Measurements from ENCODE around the gene UBXN11.

UBXN11 gene

DNA sequence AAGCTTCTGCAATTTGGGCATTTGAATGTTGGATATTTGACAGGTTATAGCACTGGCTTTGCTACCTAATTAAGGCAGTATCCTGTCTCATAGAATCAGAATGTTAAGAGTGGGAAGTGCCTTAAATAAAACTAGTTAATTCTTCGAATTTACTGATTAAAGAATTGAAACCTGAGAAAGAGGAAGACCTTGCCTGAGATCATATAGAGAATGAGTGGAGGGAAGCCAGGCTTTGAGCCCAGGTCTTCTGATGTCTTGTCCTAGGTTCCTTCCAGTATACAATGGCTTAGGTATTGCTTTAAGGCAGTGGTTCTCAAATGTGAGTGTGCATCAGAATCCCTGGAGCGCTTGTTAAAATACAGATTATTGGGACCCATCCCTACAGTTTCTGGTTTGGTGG, 47.4 kb downstream of the UBXN11 start:
- Histone ChIP-seq H3K27ac (ENCODE audit: low read length) (no peak overlapping the region), H3K9me3 (ENCODE audit: insufficient read depth, low read length, severe bottlenecking) (no peaks in the 10 kb centered on the region), H3K79me2 (ENCODE audit: insufficient read depth, low read length) (peaks cover 26% of the 10 kb centered on the region), H3K4me2 (ENCODE audit: insufficient read depth, low read length) (no peak overlapping the region), H3K36me3 (ENCODE audit: insufficient read depth, low read length) (peaks cover 95% of the 10 kb centered on the region), H3K4me3 (ENCODE audit: low read depth in 1 of 2, low read length in 2 of 2) (no peak overlapping the region), H3K4me1 (ENCODE audit: insufficient read depth, low read length) (no peaks in the 10 kb centered on the region), H3K27me3 (ENCODE audit: insufficient read depth, low read length, poor library complexity) (no peaks in the 10 kb centered on the region), H3K9ac (ENCODE audit: low read depth, low read length) (no peak overlapping the region), H4K20me1 (ENCODE audit: insufficient read depth, low read length) (peaks cover 28% of the 10 kb centered on the region; the same call in 1 of the 2 replicates), H2AFZ (ENCODE audit: low read depth, low read length) (no peak overlapping the region)
- no peak for DNase-seq
- TF ChIP-seq, protein P1, sequence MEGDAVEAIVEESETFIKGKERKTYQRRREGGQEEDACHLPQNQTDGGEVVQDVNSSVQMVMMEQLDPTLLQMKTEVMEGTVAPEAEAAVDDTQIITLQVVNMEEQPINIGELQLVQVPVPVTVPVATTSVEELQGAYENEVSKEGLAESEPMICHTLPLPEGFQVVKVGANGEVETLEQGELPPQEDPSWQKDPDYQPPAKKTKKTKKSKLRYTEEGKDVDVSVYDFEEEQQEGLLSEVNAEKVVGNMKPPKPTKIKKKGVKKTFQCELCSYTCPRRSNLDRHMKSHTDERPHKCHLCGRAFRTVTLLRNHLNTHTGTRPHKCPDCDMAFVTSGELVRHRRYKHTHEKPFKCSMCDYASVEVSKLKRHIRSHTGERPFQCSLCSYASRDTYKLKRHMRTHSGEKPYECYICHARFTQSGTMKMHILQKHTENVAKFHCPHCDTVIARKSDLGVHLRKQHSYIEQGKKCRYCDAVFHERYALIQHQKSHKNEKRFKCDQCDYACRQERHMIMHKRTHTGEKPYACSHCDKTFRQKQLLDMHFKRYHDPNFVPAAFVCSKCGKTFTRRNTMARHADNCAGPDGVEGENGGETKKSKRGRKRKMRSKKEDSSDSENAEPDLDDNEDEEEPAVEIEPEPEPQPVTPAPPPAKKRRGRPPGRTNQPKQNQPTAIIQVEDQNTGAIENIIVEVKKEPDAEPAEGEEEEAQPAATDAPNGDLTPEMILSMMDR (IDR thresholded peaks at IDR 0.05; ENCODE audit: borderline replicate concordance, extremely low read depth, low read length, poor library complexity, severe bottlenecking): no peak
- no peak for TF ChIP-seq EZH2 (IDR thresholded peaks at IDR 0.05; ENCODE audit: borderline replicate concordance, low read depth, low read length, severe bottlenecking)
- no peak for ATAC-seq (ENCODE audit: insufficient read depth, low read depth)

DNA sequence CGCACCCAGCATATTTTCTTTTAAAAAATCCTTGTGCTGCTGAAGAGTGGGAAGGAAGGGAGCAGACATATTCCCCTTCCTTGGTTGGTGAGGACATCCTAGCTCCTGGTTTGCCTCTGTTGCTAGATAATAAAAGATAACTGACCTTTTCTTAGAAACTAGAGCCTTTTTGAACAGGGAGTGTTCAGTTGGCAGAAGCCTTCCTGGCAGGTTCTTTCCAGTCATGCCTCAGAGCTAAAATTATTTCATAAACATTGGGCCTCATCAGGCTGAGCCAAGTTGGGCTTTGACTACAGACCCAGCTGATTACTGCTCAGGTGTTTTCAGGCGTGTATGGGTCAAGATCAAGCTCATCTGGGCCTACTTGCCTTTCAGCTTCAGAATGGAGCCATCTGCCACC, 49.2 kb downstream of the UBXN11 start:
- Histone ChIP-seq H3K4me3 (ENCODE audit: low read depth in 1 of 2, low read length in 2 of 2) (no peak overlapping the region), H3K36me3 (ENCODE audit: insufficient read depth, low read length) (peaks cover 95% of the 10 kb centered on the region), H3K9ac (ENCODE audit: low read depth, low read length) (no peak overlapping the region), H3K79me2 (ENCODE audit: insufficient read depth, low read length) (peaks cover 42% of the 10 kb centered on the region), H3K4me1 (ENCODE audit: insufficient read depth, low read length) (no peaks in the 10 kb centered on the region), H3K9me3 (ENCODE audit: insufficient read depth, low read length, severe bottlenecking) (no peaks in the 10 kb centered on the region), H2AFZ (ENCODE audit: low read depth, low read length) (no peak overlapping the region), H4K20me1 (ENCODE audit: insufficient read depth, low read length) (peaks cover 29% of the 10 kb centered on the region; the same call in 1 of the 2 replicates), H3K27ac (ENCODE audit: low read length) (no peak overlapping the region), H3K27me3 (ENCODE audit: insufficient read depth, low read length, poor library complexity) (no peaks in the 10 kb centered on the region), H3K4me2 (ENCODE audit: insufficient read depth, low read length) (no peak overlapping the region)
- DNase-seq (no peak), ATAC-seq (ENCODE audit: insufficient read depth, low read depth) (no peak)
- no peak for TF ChIP-seq EZH2 (IDR thresholded peaks at IDR 0.05; ENCODE audit: borderline replicate concordance, low read depth, low read length, severe bottlenecking)
- TF ChIP-seq, protein P1 (IDR thresholded peaks at IDR 0.05; ENCODE audit: borderline replicate concordance, extremely low read depth, low read length, poor library complexity, severe bottlenecking): no peak

DNA sequence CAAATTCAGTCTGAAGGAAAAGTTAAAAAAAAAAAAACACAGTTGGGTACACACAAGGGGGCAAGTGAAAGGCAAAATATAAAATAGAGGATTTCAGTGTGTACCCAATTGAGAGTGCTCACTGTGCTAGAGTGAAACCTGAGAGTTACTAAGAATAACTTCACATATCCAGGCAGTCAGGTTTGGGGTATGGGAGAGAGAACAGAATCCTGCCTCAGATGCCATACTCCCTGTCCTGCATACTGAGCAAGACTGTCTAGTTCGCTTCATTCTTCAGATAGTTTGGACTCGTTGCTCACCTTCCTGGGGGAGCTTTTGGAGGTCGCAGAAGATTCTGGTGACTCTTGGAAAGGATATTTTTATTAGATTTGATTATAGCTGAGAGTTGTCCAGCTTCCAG, 52.0 kb downstream of the UBXN11 start:
- Histone ChIP-seq H3K4me1 (ENCODE audit: insufficient read depth, low read length) (no peaks in the 10 kb centered on the region), H4K20me1 (ENCODE audit: insufficient read depth, low read length) (peaks cover 40% of the 10 kb centered on the region), H3K79me2 (ENCODE audit: insufficient read depth, low read length) (peaks cover 62% of the 10 kb centered on the region), H3K4me3 (ENCODE audit: low read depth in 1 of 2, low read length in 2 of 2) (no peak overlapping the region), H3K27me3 (ENCODE audit: insufficient read depth, low read length, poor library complexity) (no peaks in the 10 kb centered on the region), H3K27ac (ENCODE audit: low read length) (no peak overlapping the region), H3K36me3 (ENCODE audit: insufficient read depth, low read length) (peaks cover 86% of the 10 kb centered on the region), H3K4me2 (ENCODE audit: insufficient read depth, low read length) (no peak overlapping the region), H2AFZ (ENCODE audit: low read depth, low read length) (no peak overlapping the region), H3K9me3 (ENCODE audit: insufficient read depth, low read length, severe bottlenecking) (no peaks in the 10 kb centered on the region), H3K9ac (ENCODE audit: low read depth, low read length) (no peak overlapping the region)
- ATAC-seq (ENCODE audit: insufficient read depth, low read depth) (no peak), DNase-seq (no peak)
- TF ChIP-seq, protein P1 (IDR thresholded peaks at IDR 0.05; ENCODE audit: borderline replicate concordance, extremely low read depth, low read length, poor library complexity, severe bottlenecking): no peak
- TF ChIP-seq EZH2 (IDR thresholded peaks at IDR 0.05; ENCODE audit: borderline replicate concordance, low read depth, low read length, severe bottlenecking): no peak

DNA sequence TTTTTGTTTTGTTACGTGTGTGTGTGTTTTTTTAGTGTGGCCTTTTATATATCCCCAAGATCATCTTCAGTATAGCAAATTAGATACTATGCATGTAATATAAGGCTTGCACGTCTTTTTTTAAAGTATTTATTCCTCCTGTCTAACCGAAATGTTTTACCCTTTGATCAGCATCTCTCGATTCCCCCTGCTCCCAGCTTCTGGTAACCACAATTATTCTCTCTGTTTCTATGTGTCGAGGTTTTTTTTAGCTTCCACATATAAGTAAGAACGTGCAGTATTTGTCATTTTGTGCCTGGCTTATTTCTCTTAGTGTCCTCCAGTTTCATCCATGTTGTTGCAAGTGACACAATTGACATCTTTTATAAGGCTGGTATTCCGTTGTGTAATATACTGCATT, 53.7 kb downstream of the UBXN11 start:
- Histone ChIP-seq H2AFZ (ENCODE audit: low read depth, low read length) (no peak overlapping the region), H4K20me1 (ENCODE audit: insufficient read depth, low read length) (peaks cover 38% of the 10 kb centered on the region), H3K9ac (ENCODE audit: low read depth, low read length) (no peak overlapping the region), H3K79me2 (ENCODE audit: insufficient read depth, low read length) (peaks cover 69% of the 10 kb centered on the region), H3K4me3 (ENCODE audit: low read depth in 1 of 2, low read length in 2 of 2) (no peak overlapping the region), H3K27me3 (ENCODE audit: insufficient read depth, low read length, poor library complexity) (no peaks in the 10 kb centered on the region), H3K27ac (ENCODE audit: low read length) (no peak overlapping the region), H3K4me2 (ENCODE audit: insufficient read depth, low read length) (no peak overlapping the region), H3K36me3 (ENCODE audit: insufficient read depth, low read length) (peaks cover 80% of the 10 kb centered on the region), H3K9me3 (ENCODE audit: insufficient read depth, low read length, severe bottlenecking) (no peaks in the 10 kb centered on the region), H3K4me1 (ENCODE audit: insufficient read depth, low read length) (no peaks in the 10 kb centered on the region)
- ATAC-seq (ENCODE audit: insufficient read depth, low read depth) (no peak), DNase-seq (no peak)
- TF ChIP-seq EZH2 (IDR thresholded peaks at IDR 0.05; ENCODE audit: borderline replicate concordance, low read depth, low read length, severe bottlenecking): no peak
- TF ChIP-seq, protein P1 (IDR thresholded peaks at IDR 0.05; ENCODE audit: borderline replicate concordance, extremely low read depth, low read length, poor library complexity, severe bottlenecking): no peak

All from DND-41 (cell line).